Stomach (tissue), 9 donors: Measurements from ENCODE around the gene CPLANE1. TPM values are rescaled to one million over a fixed set of nuclear protein-coding genes. Genes with fewer than 3 reads are reported as not detected.
"Not testable (repeated sequence)": the region's sequence is repeated elsewhere in the genome, so short reads cannot be mapped to it uniquely, and the experiment has no call there.

ENCODE experiments used
- DNase-seq, 2 donors: peaks; one replicate each; pipeline versions ENCODE4 v3.0.0 to v3.0.0-alpha.2; 2013 to 2019
- H3K27ac ChIP-seq, 5 donors: fragments of 200-600 bp in 4 of 5; sonication (generic) in 4 of 5; one replicate each; pipeline ENCODE4 v1.5.1; 2013 to 2019; ENCODE audit warnings: mild to moderate bottlenecking in 1 of 5, moderate library complexity in 1 of 5
- H3K27me3 ChIP-seq, 3 donors: fragments of 200-600 bp; sonication (generic); one replicate each; pipeline ENCODE4 v1.5.1; 2017 to 2019; ENCODE audit warnings: mixed run types in 1 of 3
- H3K36me3 ChIP-seq, 4 donors: fragments of 200-600 bp; sonication (generic); 1 replicate in 3 of 4; 2 replicates in 1 of 4; pipeline ENCODE4 v1.5.1; 2016 to 2019
- H3K4me1 ChIP-seq, 4 donors: fragments of 200-600 bp; sonication (generic); one replicate each; pipeline ENCODE4 v1.5.1; 2016 to 2019
- H3K4me3 ChIP-seq, 4 donors: fragments of 200-600 bp; sonication (generic) in 3 of 4; one replicate each; pipeline ENCODE4 v1.5.1; 2016 to 2019; ENCODE audit warnings: mild to moderate bottlenecking in 1 of 4
- H3K9me3 ChIP-seq, 4 donors: fragments of 200-600 bp; sonication (generic); one replicate each; pipeline ENCODE4 v1.5.1; 2016 to 2019
- CTCF ChIP-seq, 7 experiments: fragments of 450-650 bp in 4 of 7; fragments of 200-600 bp in 3 of 7; sonication (generic) in 3 of 7; IDR thresholded peaks; one replicate each; pipeline ENCODE4 v1.5.1; 2016 to 2019; ENCODE audit warnings: antibody characterized with exemption in 7 of 7, control low read depth in 2 of 7, mild to moderate bottlenecking in 1 of 7
- EP300 ChIP-seq: sonication (generic); formaldehyde crosslinking; IDR thresholded peaks from one replicate; pipeline ENCODE4 v1.6.1; 2017; ENCODE audit warnings: antibody characterized with exemption
- POLR2A ChIP-seq, 4 donors: fragments of 450-650 bp; IDR thresholded peaks; one replicate each; pipeline ENCODE4 v1.6.1; 2016; ENCODE audit warnings: antibody characterized with exemption in 4 of 4, control low read depth in 2 of 4, mild to moderate bottlenecking in 1 of 4, moderate library complexity in 1 of 4
- POLR2AphosphoS5 ChIP-seq, 3 donors: sonication (generic); formaldehyde crosslinking; IDR thresholded peaks; one replicate each; pipeline ENCODE4 v1.6.1; 2016; ENCODE audit warnings: antibody characterized with exemption in 3 of 3
- WGBS, 5 donors: extraction: QIAGEN DNeasy Blood & Tissue Kit in 3 of 5; methylation state at CpG; one replicate each; pipeline versions ENCODE4 v1.1.5 to v1.1.7; 2013 to 2018; 5-methylcytosine and 5-hydroxymethylcytosine counted together
- intact Hi-C: fragments of 100-400 bp; cut with DNase I; formaldehyde crosslinking; loops from one replicate; pipeline ENCODE4 v1.15.1; 2023; ENCODE audit warnings: low total_unique reads
- polyA plus RNA-seq, 3 donors: library from polyadenylated mRNA; stranded (reverse); fragments of 200-250 nt; gene quantifications; one replicate each; pipeline ENCODE4 v1.2.3, GENCODE V29; 2013
- total RNA-seq, 5 donors: library from RNA; depleted of rRNA; stranded (reverse); fragments of >200 nt; gene quantifications; one replicate each; pipeline versions ENCODE4 v1.1.0 to v1.2.3, GENCODE V29; 2014 to 2016
- donor health status: healthy with polysubstance abuse.
- donor health status: Bipolar disorder and iron deficiency.
- donor health status: healthy.

CPLANE1 gene
- total and polyA plus RNA-seq, 8 donors: 1.2 to 53.2 (median 13.3) TPM

DNA sequence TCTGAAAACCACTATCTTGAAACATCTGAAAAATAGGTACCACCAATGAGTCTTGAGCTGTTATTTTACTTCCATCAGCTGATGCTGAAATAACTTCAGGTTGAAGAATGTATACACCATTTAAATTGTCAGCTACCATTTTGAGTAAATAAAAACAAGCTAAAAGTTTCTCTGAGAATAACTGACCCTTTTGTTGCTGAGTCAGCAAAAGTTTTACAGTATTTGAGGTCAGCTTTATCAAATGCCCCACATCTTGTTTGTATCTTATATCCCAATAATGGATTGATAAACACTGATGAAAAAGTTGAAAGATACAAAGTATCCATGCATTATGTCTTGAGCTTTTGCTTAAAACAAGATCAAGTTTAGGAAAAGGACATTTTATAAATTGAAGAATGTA is 22.8 kb downstream of the CPLANE1 start:
- H3K36me3 ChIP-seq: peaks cover 6 to 80% (median 77%) of the 10 kb centered on the region in 4 donors
- H3K27ac ChIP-seq: no peak overlapping the region
- H3K9me3 ChIP-seq: no peaks in the 10 kb centered on the region
- no peak overlapping the region for H3K4me3 ChIP-seq
- intact Hi-C loops: no loop called here
- no peaks in the 10 kb centered on the region for H3K27me3 ChIP-seq
- no peak for DNase-seq
- no peak for TF ChIP-seq CTCF (IDR thresholded peaks at IDR 0.05)
- TF ChIP-seq POLR2A (IDR thresholded peaks at IDR 0.05): no peak
- no peak for TF ChIP-seq EP300
- no peak for TF ChIP-seq POLR2AphosphoS5 (IDR thresholded peaks at IDR 0.05)
- no peaks in the 10 kb centered on the region for H3K4me1 ChIP-seq

- Histone ChIP-seq H3K27ac (no peak overlapping the region), H3K4me1 (no peaks in the 10 kb centered on the region), H3K36me3 (peaks cover 18 to 97% (median 94%) of the 10 kb centered on the region in 4 donors), H3K9me3 (no peaks in the 10 kb centered on the region), H3K4me3 (no peak overlapping the region), H3K27me3 (no peaks in the 10 kb centered on the region)
- no peak for DNase-seq
- intact Hi-C loops: no loop called here
- TF ChIP-seq POLR2AphosphoS5 (IDR thresholded peaks at IDR 0.05): no peak
- TF ChIP-seq POLR2A (IDR thresholded peaks at IDR 0.05): no peak
- no peak for TF ChIP-seq CTCF (IDR thresholded peaks at IDR 0.05)
- TF ChIP-seq EP300: no peak
Measured at GRCh38 chr5:37222181-37222580, 27.0 kb downstream of the CPLANE1 start.

DNA sequence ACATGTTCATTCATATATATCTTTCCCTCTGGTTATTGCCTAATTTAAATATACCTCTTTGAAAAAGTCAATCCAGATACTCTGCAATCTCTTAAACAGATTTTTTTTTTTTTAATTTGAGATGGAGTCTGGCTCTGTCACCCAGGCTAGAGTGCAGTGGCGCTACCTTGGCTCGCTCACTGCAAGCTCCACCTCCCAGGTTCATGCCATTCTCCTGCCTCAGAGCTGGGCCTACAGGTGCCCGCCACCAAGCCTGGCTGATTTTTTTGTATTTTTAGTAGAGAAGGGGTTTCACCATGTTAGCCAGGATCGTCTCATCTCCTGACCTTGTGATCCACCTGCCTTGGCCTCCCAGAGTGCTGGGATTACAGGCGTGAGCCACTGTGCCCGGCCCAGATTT is 28.8 kb downstream of the CPLANE1 start:
- intact Hi-C loops, H3K4me3 ChIP-seq, H3K9me3 ChIP-seq, DNase-seq, H3K27me3 ChIP-seq, H3K27ac ChIP-seq, H3K4me1 ChIP-seq: not testable (repeated sequence)
- H3K36me3 ChIP-seq: peaks cover 16 to 99% (median 91%) of the 10 kb centered on the region in 4 donors
- 96 to 98% (median 97%) methylated on average over 6 of the region's 6 CpGs for WGBS, 5 donors

- DNase-seq, intact Hi-C loops, H3K27ac ChIP-seq, H3K4me1 ChIP-seq, H3K4me3 ChIP-seq, H3K9me3 ChIP-seq, H3K27me3 ChIP-seq: not testable (repeated sequence)
- 95 to 99% (median 96%) methylated on average over 5 of the region's 5 CpGs for WGBS, 5 donors
- peaks cover 16 to 96% (median 86%) of the 10 kb centered on the region in 4 donors for H3K36me3 ChIP-seq
Measured at GRCh38 chr5:37219384-37219783, 29.8 kb downstream of the CPLANE1 start.

GRCh38 chr5:37217976-37218375 is 31.2 kb downstream of the CPLANE1 start:
- H3K27me3 ChIP-seq: no peaks in the 10 kb centered on the region
- H3K4me3 ChIP-seq: no peak overlapping the region
- H3K36me3 ChIP-seq: peaks cover 16 to 93% (median 83%) of the 10 kb centered on the region in 4 donors
- 94 to 100% (median 96%) methylated on average over 1 of the region's 1 CpG for WGBS, 5 donors
- DNase-seq: no peak
- no peak for TF ChIP-seq CTCF (IDR thresholded peaks at IDR 0.05)
- TF ChIP-seq POLR2AphosphoS5 (IDR thresholded peaks at IDR 0.05): no peak
- no peak for TF ChIP-seq POLR2A (IDR thresholded peaks at IDR 0.05)
- no peak for TF ChIP-seq EP300
- peaks cover 0 to 10% (median 0%) of the 10 kb centered on the region in 4 donors for H3K4me1 ChIP-seq
- H3K9me3 ChIP-seq: no peaks in the 10 kb centered on the region
- H3K27ac ChIP-seq: no peak overlapping the region
- intact Hi-C loops: no loop called here
